GM10266 (cell line): Measurements from ENCODE around the gene PCDHA11.
A peak's percentile ranks its signal among the peaks of the same experiment; 100 is the strongest.
"Not testable (repeated sequence)": the region's sequence is repeated elsewhere in the genome, so short reads cannot be mapped to it uniquely, and the experiment has no call there.

ENCODE experiments used
- DNase-seq: peaks from one replicate; pipeline ENCODE4 v3.0.0; 2012; ENCODE audit errors: extremely low spot score
- TF ChIP-seq, protein P1 (sequence below): IDR thresholded peaks from 2 replicates; pipeline ENCODE4 v1.5.1; 2012; ENCODE audit warnings: mild to moderate bottlenecking, low read depth; ENCODE audit not compliant: control insufficient read depth, insufficient read depth; ENCODE audit errors: missing control alignments

The PCDHA11 gene, protein sequence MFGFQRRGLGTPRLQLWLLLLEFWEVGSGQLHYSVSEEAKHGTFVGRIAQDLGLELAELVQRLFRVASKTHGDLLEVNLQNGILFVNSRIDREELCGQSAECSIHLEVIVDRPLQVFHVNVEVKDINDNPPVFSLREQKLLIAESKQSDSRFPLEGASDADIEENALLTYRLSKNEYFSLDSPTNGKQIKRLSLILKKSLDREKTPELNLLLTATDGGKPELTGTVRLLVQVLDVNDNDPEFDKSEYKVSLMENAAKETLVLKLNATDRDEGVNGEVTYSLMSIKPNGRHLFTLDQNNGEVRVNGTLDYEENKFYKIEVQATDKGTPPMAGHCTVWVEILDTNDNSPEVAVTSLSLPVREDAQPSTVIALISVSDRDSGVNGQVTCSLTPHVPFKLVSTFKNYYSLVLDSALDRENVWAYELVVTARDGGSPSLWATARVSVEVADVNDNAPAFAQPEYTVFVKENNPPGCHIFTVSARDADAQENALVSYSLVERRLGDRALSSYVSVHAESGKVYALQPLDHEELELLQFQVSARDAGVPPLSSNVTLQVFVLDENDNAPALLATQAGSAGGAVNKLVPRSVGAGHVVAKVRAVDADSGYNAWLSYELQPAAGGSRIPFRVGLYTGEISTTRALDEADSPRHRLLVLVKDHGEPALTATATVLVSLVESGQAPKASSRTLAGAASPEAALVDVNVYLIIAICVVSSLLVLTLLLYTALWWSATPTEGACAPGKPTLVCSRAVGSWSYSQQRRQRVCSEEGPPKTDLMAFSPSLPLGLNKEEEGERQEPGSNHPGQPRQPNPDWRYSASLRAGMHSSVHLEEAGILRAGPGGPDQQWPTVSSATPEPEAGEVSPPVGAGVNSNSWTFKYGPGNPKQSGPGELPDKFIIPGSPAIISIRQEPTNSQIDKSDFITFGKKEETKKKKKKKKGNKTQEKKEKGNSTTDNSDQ

DNA sequence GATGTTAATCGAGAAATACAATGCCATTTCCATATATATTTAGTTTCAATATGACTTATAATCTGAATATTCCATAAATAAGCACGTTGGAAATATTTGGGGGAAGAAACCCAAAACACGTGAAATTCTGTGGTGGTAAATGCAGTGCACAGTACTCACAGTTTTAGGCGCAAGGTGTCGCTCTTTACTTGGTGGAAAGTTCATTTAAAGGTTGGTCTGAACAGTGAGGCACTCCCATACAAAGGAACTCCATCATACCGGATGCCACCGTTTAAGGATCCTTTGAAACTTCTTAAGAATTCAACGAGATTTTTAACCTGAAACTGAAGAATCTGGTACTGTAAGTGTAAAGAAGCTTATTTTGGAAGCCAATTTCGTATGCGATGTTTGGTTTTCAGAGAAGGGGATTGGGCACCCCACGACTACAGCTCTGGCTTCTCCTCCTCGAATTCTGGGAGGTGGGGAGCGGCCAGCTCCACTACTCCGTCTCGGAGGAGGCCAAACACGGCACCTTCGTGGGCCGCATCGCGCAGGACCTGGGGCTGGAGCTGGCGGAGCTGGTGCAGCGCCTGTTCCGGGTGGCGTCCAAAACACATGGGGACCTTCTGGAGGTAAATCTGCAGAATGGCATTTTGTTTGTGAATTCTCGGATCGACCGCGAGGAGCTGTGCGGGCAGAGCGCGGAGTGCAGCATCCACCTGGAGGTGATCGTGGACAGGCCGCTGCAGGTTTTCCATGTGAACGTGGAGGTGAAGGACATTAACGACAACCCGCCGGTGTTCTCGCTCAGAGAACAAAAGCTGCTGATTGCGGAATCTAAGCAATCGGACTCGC, at the start of gene PCDHA11:
TSS of gene PCDHA11 (plus strand) at position 237 of the 834 bp plus-strand sequence. CDS start at position 384, 147 bp downstream.
- no peak for DNase-seq

DNA sequence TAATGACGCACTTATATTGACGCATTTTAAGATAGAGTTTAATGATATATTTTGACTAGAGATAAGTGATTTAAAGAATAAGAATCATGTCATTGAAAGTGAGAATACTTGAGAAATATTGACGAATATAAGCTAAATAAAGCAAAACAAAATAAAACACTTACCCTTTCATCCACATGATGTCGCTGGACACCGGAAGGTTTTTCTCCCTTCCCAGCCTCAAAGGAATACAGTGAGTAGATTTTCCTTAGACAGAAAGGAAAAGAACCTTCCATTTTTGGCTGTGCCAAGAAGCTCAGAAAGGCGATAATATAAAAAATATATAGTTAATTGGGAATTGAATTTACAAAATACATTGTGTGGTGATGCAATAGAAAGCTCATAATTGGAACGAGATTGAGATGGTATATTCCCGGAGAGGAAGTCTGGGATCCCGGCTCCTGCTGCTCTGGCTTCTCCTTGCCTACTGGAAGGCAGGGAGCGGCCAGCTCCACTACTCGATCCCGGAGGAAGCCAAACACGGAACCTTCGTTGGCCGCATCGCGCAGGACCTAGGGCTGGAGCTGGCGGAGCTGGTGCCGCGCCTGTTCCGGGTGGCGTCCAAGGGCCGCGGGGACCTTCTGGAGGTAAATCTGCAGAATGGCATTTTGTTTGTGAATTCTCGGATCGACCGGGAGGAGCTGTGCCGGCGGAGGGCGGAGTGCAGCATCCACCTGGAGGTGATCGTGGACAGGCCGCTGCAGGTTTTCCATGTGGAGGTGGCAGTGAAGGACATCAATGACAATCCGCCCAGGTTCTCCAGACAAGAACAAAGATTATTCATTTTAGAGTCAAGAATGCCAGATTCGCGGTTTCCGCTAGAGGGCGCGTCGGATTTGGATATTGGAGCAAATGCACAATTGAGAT, 47.1 kb upstream of the PCDHA11 start, which contains the start of gene PCDHA5:
TSS of gene PCDHA5 (plus strand) at position 239 of the 906 bp plus-strand sequence.
- TF ChIP-seq, protein P1, sequence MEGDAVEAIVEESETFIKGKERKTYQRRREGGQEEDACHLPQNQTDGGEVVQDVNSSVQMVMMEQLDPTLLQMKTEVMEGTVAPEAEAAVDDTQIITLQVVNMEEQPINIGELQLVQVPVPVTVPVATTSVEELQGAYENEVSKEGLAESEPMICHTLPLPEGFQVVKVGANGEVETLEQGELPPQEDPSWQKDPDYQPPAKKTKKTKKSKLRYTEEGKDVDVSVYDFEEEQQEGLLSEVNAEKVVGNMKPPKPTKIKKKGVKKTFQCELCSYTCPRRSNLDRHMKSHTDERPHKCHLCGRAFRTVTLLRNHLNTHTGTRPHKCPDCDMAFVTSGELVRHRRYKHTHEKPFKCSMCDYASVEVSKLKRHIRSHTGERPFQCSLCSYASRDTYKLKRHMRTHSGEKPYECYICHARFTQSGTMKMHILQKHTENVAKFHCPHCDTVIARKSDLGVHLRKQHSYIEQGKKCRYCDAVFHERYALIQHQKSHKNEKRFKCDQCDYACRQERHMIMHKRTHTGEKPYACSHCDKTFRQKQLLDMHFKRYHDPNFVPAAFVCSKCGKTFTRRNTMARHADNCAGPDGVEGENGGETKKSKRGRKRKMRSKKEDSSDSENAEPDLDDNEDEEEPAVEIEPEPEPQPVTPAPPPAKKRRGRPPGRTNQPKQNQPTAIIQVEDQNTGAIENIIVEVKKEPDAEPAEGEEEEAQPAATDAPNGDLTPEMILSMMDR: peak; percentile 10
- DNase-seq: no peak

More for the DNA sequence above, at the start of gene PCDHA11:
- TF ChIP-seq, protein P1: no peak

DNA sequence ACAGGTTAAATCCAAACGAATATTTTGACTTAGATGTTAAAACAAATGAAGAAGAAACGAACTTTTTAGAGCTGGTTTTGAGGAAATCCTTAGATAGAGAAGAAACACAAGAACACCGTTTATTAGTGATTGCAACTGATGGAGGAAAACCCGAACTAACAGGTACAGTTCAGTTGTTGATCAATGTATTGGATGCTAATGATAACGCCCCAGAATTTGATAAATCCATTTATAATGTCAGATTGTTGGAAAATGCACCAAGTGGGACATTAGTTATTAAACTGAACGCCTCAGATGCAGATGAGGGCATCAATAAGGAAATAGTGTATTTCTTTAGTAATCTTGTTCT, 46.5 kb upstream of the PCDHA11 start:
- TF ChIP-seq, protein P1: no peak
- DNase-seq: no peak

DNA sequence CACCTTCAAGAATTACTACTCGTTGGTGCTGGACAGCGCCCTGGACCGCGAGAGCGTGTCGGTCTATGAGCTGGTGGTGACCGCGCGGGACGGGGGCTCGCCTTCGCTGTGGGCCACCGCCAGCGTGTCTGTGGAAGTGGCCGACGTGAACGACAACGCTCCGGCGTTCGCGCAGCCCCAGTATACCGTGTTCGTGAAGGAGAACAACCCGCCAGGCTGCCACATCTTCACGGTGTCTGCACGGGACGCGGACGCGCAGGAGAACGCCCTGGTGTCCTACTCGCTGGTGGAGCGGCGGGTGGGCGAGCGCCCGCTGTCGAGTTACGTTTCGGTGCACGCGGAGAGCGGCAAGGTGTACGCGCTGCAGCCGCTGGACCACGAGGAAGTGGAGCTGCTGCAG, 45.8 kb upstream of the PCDHA11 start:
- not testable (repeated sequence) for DNase-seq

DNA sequence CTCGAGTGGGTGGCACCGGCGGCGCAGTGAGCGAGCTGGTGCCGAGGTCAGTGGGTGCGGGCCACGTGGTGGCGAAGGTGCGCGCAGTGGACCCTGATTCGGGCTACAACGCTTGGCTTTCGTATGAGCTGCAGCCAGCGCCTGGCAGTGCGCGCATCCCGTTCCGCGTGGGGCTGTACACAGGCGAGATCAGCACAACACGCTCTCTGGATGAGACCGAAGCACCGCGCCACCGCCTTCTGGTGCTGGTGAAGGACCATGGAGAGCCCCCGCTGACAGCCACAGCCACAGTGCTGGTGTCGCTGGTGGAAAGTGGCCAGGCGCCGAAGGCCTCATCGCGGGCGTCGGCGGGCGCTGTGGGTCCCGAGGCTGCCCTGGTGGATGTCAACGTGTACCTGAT, 45.3 kb upstream of the PCDHA11 start:
- DNase-seq: no peak
- TF ChIP-seq, protein P1: no peak

DNA sequence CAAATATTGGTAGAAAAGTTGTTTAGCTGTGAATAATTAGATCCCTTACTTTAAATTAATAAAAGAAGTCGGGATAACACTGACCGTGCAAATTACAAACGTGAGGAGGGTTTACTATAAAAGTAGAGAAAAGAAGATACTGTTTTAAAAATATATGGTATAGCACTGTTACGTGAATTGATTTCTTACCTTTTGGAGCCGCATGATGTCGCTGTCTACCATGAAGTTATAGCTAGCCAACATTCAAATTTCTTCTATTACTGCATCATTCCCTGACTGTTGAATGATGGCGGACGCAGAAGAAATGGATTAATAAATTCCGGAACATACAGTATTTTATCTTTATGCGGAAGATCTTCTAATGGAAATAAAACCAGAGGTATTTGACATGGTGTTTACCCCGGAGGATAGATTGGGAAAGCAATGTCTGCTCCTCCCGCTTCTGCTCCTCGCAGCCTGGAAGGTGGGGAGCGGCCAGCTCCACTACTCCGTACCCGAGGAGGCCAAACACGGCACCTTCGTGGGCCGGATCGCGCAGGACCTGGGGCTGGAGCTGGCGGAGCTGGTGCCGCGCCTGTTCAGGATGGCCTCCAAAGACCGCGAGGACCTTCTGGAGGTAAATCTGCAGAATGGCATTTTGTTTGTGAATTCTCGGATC, 40.9 kb upstream of the PCDHA11 start, which contains the start of gene PCDHA6:
TSS of gene PCDHA6 (plus strand) at position 257 of the 658 bp plus-strand sequence. CDS start at position 389, 132 bp downstream.
- no peak for DNase-seq
- TF ChIP-seq, protein P1: no peak
